ENCODE measurements around the gene CLEC4G. TPM values are rescaled to one million over a fixed set of nuclear protein-coding genes. Genes with fewer than 3 reads are reported as not detected.

CLEC4G gene
- total and polyA plus RNA-seq, 2 donors (not counting 3 experiments of a cell fraction or from before 2014, with no cell fraction given) = not detected

- TF ChIP-seq GATA2 (IDR thresholded peaks at IDR 0.05; ENCODE audit: insufficient read depth, insufficient read length, low read depth, low read length) = no peak
- no peak for TF ChIP-seq CTCF (IDR thresholded peaks at IDR 0.05; ENCODE audit: extremely low read depth in 1 of 2, insufficient read depth in 1 of 2, low read depth in 1 of 2, low read length in 2 of 2)
- no peak for TF ChIP-seq JUN (IDR thresholded peaks at IDR 0.05; ENCODE audit: borderline replicate concordance, insufficient read depth, insufficient read length, low read depth)
- no peak for TF ChIP-seq FOS (IDR thresholded peaks at IDR 0.05; ENCODE audit: borderline replicate concordance, insufficient read depth, low read length)
- no peak for TF ChIP-seq POLR2AphosphoS5 (IDR thresholded peaks at IDR 0.05; ENCODE audit: insufficient read depth, low read depth, low read length)
- TF ChIP-seq POLR2A (IDR thresholded peaks at IDR 0.05; ENCODE audit: low read depth, low read length) = no peak
- no peak for TF ChIP-seq MYC (IDR thresholded peaks at IDR 0.05; ENCODE audit: low read depth, low read length)
- no peak for TF ChIP-seq EZH2 (IDR thresholded peaks at IDR 0.05; ENCODE audit: borderline replicate concordance, low read depth, low read length, severe bottlenecking)
- TF ChIP-seq, protein P1, sequence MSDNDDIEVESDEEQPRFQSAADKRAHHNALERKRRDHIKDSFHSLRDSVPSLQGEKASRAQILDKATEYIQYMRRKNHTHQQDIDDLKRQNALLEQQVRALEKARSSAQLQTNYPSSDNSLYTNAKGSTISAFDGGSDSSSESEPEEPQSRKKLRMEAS (IDR thresholded peaks at IDR 0.05; ENCODE audit: insufficient read depth, insufficient read length) = no peak
- intact Hi-C loops (cut with micrococcal nuclease) (no loop called here), dilution Hi-C loops (cut with MboI; ENCODE audit: extremely low pct_ligation_motif_present, low sequenced_read_pairs) (no loop called here)
- Histone ChIP-seq H3K9me1 (replicated peaks; ENCODE audit: control insufficient read depth, extremely low read depth, insufficient read depth, low read length) (no peaks in the 10 kb centered on the region), H3K4me2 (ENCODE audit: insufficient read depth, low read length) (no peak overlapping the region), H3K4me3 (replicated peaks in 1 of 3; ENCODE audit: insufficient read depth in 1 of 3, low read depth in 1 of 3, low read length in 3 of 3) (no peak overlapping the region), H3K27ac (ENCODE audit: insufficient read depth, low read depth, low read length) (no peak overlapping the region), H4K20me1 (replicated peaks; ENCODE audit: control insufficient read depth, extremely low read depth, insufficient read depth, low read length) (no peaks in the 10 kb centered on the region), H3K36me3 (ENCODE audit: control insufficient read depth in 2 of 2, extremely low read depth in 1 of 2, insufficient read depth in 2 of 2, low read length in 2 of 2) (no peaks in the 10 kb centered on the region), H2AFZ (ENCODE audit: low read depth, low read length) (no peak overlapping the region), H3K27me3 (ENCODE audit: control insufficient read depth in 2 of 2, insufficient read depth in 2 of 2, low read length in 2 of 2) (no peaks in the 10 kb centered on the region), H3K79me2 (ENCODE audit: control insufficient read depth, insufficient read depth, low read length) (no peaks in the 10 kb centered on the region), H3K4me1 (ENCODE audit: control insufficient read depth, extremely low read depth, insufficient read depth, low read length) (no peaks in the 10 kb centered on the region), H3K9me3 (replicated peaks; ENCODE audit: control insufficient read depth, insufficient read depth, low read length) (no peaks in the 10 kb centered on the region), H3K9ac (replicated peaks; ENCODE audit: extremely low read depth, insufficient read depth, low read length) (no peak overlapping the region)
- CTCF ChIA-PET = interaction anchor here (0.6 to 1.0 kb wide), 5 partner anchors 11 to 29 kb away, joined by 3 read pairs; no protein-coding TSS in a partner anchor
- no peak for DNase-seq (ENCODE audit: low read depth, low spot score)
- POLR2A ChIA-PET = interaction anchor here (0.5 kb wide), 1 partner anchor 672 kb away, joined by 6 read pairs; no protein-coding TSS in a partner anchor
- FAIRE-seq = no peak
- BruUV-seq (replicated peaks) = no TSS peak
Observed at GRCh38 chr19:7771072-7771471, 39.2 kb upstream of the CLEC4G start.

Data from endothelial cell of umbilical vein (primary cell).